Activated naive CD8-positive, alpha-beta T cell treated with anti-CD3 and anti-CD28 coated beads, Interleukin-2, amount 50 U/mL, for 24 hours (primary cell): ENCODE data around the gene ZC3H8.

Source experiments
- ATAC-seq: fragments of 150-1000 bp; cut with Tn5 transposase; one replicate; pipeline ENCODE4 v1.10.0; 2021
- DNase-seq: peaks from one replicate; pipeline ENCODE4 v3.0.0; 2021
- H3K27ac Mint-ChIP-seq: one replicate; pipeline ENCODE4 v1.8.0; 2021; ENCODE audit warnings: mild to moderate bottlenecking, mixed read lengths
- H3K27me3 Mint-ChIP-seq: one replicate; pipeline ENCODE4 v1.8.0; 2021; ENCODE audit warnings: mixed read lengths
- H3K36me3 Mint-ChIP-seq: one replicate; pipeline ENCODE4 v1.8.0; 2021; ENCODE audit warnings: low read depth, mixed read lengths
- H3K4me1 Mint-ChIP-seq: one replicate; pipeline ENCODE4 v1.8.0; 2021; ENCODE audit warnings: mixed read lengths
- H3K4me3 Mint-ChIP-seq: one replicate; pipeline ENCODE4 v1.8.0; 2021; ENCODE audit warnings: mild to moderate bottlenecking, moderate library complexity, mixed read lengths
- H3K9me3 Mint-ChIP-seq: one replicate; pipeline ENCODE4 v1.8.0; 2021; ENCODE audit warnings: mixed read lengths

Gene ZC3H8

DNA sequence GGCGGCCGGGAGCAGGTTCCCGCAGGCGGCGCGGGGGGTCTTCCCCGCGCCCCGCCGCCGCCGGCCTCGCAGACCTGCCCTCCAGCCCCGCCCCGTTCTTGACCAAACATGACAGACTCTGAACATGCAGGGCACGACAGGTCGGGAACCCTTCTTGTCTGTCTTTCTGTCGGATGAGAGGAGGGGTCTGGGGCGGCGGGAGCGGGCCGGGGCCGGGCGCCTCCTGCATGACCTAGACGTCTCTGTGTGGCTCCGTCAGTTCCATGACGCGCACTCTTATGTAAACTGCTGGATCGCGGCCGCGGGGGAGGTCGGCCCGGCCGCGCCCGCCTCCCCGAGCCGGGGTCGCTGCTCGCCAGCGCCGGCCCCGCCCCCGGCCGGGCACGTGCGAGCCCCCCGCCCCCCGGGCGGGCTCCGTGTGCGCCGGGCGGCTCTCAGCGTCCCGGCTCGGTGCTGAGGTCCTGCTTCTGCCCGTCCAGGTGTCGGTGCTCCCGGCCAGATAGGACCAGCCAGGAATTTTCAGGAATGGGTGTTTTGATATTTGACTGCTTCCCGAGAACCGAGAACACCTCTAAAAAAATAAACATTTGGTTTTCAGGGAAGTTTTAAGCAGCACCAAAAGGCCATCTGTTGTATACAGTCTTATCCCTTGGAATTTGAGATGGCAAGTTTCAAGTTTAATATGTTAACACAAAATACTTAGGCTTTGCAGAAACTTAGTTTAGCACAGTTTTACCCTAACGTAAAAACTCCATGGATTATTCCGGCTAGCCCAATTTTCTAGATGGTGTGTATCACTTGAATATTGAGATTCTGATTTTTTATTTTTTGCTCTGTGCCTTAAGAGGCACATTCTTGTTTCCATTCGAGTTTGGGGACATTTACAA is 21.3 kb upstream of the ZC3H8 start:
- H3K27me3 Mint-ChIP-seq = no peaks in the 10 kb centered on the region

DNA sequence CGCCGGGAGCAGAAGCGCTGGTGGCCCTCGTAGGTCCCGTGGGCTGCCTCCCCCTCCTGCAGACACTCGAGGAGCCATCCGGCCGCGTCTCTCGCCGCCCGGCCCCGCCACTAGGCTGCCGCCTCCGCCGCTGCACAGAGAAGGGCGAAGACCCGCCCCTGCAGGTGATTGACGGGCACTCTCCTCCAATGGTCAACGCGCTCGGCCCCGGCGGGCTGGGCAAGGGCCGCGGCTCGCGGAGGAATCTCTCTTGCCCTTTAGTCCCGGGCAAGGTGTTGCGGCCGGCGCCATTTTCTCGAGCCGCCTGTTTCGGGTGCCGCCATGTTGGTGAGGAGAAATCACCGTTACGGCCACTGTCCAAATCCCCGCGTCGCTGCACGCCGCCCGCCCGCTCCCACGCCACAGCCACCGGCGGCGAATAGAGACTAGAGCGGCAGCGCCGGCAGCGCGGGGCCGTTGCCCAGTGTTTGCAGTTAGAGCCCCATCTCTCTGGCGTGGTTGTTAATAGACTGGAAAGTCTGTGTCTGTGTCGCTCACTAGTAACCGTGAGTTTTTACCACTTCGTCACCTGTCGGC is 20.6 kb upstream of the ZC3H8 start, which contains the start of gene ZC3H6:
ZC3H6 (plus strand) TSS at position 287 of the 576 bp plus-strand sequence. CDS start 398 bp downstream, outside the sequence.
- H3K4me3 Mint-ChIP-seq = peak within 1 kb of the TSS; percentile 88
- peak within 1 kb of the TSS; percentile 95 for H3K27ac Mint-ChIP-seq
- H3K36me3 Mint-ChIP-seq = no peaks in the 10 kb centered on the region
- peak; percentile 96 for ATAC-seq
- no peaks in the 10 kb centered on the region for H3K9me3 Mint-ChIP-seq
- DNase-seq = peak; percentile 100
- H3K27me3 Mint-ChIP-seq = no peaks in the 10 kb centered on the region
- peaks cover 26% of the 10 kb centered on the region for H3K4me1 Mint-ChIP-seq

More for the DNA sequence above, 21.3 kb upstream of the ZC3H8 start:
- Mint-ChIP-seq H3K4me3 (peak overlapping the region; percentile 88), H3K9me3 (no peaks in the 10 kb centered on the region), H3K27ac (peak overlapping the region; percentile 95), H3K4me1 (peaks cover 29% of the 10 kb centered on the region), H3K36me3 (no peaks in the 10 kb centered on the region)
- peak; percentile 82 for DNase-seq
- peak; percentile 80 for ATAC-seq

- no peaks in the 10 kb centered on the region for H3K36me3 Mint-ChIP-seq
- H3K4me3 Mint-ChIP-seq = peak overlapping the region; percentile 13
- H3K27ac Mint-ChIP-seq = no peak overlapping the region
- no peaks in the 10 kb centered on the region for H3K27me3 Mint-ChIP-seq
- ATAC-seq (no peak), DNase-seq (no peak)
- H3K9me3 Mint-ChIP-seq = peaks cover 5% of the 10 kb centered on the region
- H3K4me1 Mint-ChIP-seq = peaks cover 14% of the 10 kb centered on the region
These were observed 18.5 kb upstream of the ZC3H8 start for GRCh38 chr2:112273349-112273748.

GRCh38 chr2:112272669-112273068 is 17.8 kb upstream of the ZC3H8 start:
- H3K27ac Mint-ChIP-seq = no peak overlapping the region
- DNase-seq (no peak), ATAC-seq (no peak)
- H3K9me3 Mint-ChIP-seq = peaks cover 8% of the 10 kb centered on the region
- peaks cover 12% of the 10 kb centered on the region for H3K4me1 Mint-ChIP-seq
- no peaks in the 10 kb centered on the region for H3K27me3 Mint-ChIP-seq
- no peaks in the 10 kb centered on the region for H3K36me3 Mint-ChIP-seq
- no peak overlapping the region for H3K4me3 Mint-ChIP-seq

DNA sequence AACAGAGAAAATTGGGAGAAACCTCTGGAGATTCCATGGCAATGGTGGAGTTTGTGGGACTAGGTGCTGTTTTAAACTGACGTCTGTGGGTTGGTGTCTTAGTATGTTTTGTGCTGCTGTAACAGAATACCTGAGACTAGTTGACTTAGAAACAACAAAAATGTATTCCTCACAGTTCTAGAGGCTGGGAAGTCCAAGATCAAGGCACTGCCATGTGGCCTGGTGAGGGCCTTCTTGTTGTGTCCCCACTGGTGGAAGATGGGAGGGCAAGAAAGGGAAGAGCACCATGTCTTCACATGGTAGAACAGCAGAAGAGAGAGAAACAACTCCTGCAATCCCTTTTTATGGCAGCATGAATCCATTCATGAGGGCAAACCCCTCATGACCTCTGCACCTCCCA is 13.7 kb upstream of the ZC3H8 start:
- Mint-ChIP-seq H3K9me3 (peaks cover 8% of the 10 kb centered on the region), H3K4me3 (no peak overlapping the region), H3K27me3 (no peaks in the 10 kb centered on the region), H3K27ac (no peak overlapping the region), H3K4me1 (no peaks in the 10 kb centered on the region), H3K36me3 (no peaks in the 10 kb centered on the region)
- ATAC-seq (no peak), DNase-seq (no peak)

DNA sequence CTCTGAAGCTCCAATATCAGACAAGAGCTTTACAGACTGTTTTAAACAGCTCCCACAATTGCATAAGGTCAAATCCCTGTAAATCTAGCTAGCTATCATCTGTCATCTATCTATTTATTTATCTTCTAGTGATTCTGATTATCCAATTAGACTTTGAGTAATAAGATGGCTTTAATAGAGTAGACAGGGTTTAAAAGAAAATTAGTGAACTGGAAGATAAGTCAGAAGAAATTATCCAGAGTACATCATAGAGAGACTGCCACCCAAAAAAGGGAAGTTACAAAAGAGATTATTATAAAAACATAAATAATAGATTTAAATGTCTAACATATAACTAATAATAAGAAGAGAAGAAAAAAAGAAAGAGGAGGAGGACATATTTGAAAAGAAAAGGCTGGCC is 8.0 kb upstream of the ZC3H8 start:
- H3K4me1 Mint-ChIP-seq = peaks cover 4% of the 10 kb centered on the region
- H3K9me3 Mint-ChIP-seq = peaks cover 3% of the 10 kb centered on the region
- ATAC-seq (no peak), DNase-seq (no peak)
- no peaks in the 10 kb centered on the region for H3K36me3 Mint-ChIP-seq
- no peak overlapping the region for H3K27ac Mint-ChIP-seq
- no peaks in the 10 kb centered on the region for H3K27me3 Mint-ChIP-seq
- no peak overlapping the region for H3K4me3 Mint-ChIP-seq

- Mint-ChIP-seq H3K9me3 (peaks cover 3% of the 10 kb centered on the region), H3K4me3 (no peak overlapping the region), H3K36me3 (no peaks in the 10 kb centered on the region), H3K4me1 (peaks cover 19% of the 10 kb centered on the region), H3K27me3 (no peaks in the 10 kb centered on the region), H3K27ac (no peak overlapping the region)
- no peak for ATAC-seq
- no peak for DNase-seq
These were observed 5.4 kb upstream of the ZC3H8 start for GRCh38 chr2:112260295-112260625.

DNA sequence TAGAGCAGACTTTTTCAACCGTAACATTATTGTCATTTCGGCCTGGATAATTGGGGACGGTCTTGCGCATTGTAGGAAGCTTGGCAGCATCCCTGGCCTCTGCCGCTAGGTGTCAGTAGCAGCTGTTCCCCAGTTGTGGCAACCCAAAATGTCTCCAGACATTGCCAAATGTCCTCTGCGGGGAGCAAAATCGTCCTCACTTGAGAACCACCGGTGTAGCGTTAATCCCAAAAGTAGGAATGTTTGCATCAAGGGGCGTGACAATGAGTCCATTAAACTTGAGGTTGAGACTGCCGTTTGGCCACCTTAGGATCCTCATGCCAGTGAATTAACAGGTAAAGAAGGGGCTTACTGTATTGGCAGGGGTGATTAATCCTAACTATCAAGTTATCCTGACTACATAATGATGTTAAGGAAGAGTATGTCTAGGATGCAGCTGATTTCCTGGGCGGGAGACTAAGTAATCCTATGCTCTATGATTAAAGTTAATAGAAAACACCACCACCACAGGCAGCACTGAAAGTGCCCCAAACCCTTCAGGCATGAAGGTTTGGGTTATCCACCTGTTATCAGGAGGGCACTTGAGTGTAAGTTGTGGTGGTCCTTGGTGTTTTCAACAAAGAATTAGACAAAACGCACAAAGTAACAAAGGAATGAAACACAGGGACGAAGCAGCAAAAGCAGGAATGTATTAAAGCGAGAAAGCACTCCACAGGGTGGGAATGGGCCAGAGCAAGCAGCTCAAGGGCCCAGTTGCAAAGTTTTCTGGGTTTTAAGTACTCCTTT is 4.9 kb upstream of the ZC3H8 start:
- peak; percentile 87 for DNase-seq
- ATAC-seq = peak; percentile 52
- H3K36me3 Mint-ChIP-seq = no peaks in the 10 kb centered on the region
- H3K4me3 Mint-ChIP-seq = peak overlapping the region; percentile 39
- peaks cover 3% of the 10 kb centered on the region for H3K9me3 Mint-ChIP-seq
- no peaks in the 10 kb centered on the region for H3K27me3 Mint-ChIP-seq
- peak overlapping the region; percentile 32 for H3K27ac Mint-ChIP-seq
- peaks cover 19% of the 10 kb centered on the region for H3K4me1 Mint-ChIP-seq

- peaks cover 33% of the 10 kb centered on the region for H3K4me1 Mint-ChIP-seq
- DNase-seq (no peak), ATAC-seq (no peak)
- peaks cover 11% of the 10 kb centered on the region for H3K36me3 Mint-ChIP-seq
- H3K27me3 Mint-ChIP-seq = no peaks in the 10 kb centered on the region
- H3K9me3 Mint-ChIP-seq = no peaks in the 10 kb centered on the region
- H3K27ac Mint-ChIP-seq = peak overlapping the region; percentile 12
- no peak overlapping the region for H3K4me3 Mint-ChIP-seq
These were observed 2.7 kb upstream of the ZC3H8 start for GRCh38 chr2:112257575-112257974.

DNA sequence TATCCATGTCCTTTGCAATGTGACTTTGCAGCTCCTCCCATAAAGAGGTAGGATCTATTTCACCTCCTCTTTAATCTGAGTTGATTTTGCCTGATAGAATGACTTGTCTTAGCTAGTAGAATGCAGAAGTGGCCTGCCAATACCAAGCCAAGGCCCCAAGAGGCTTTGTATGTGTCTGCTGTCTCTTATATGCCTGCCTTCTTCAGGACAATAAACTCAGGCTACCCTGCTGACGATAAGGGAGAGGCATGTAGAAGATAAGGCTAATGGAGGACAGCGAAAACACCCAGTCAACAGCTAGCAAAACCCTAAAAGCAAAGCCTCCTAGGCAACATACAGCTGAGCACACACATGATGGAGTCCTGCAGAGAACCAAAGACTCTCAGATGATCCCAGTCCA is 1.8 kb upstream of the ZC3H8 start:
- H3K4me1 Mint-ChIP-seq = peaks cover 33% of the 10 kb centered on the region
- no peaks in the 10 kb centered on the region for H3K9me3 Mint-ChIP-seq
- no peaks in the 10 kb centered on the region for H3K27me3 Mint-ChIP-seq
- no peak for DNase-seq
- H3K36me3 Mint-ChIP-seq = peaks cover 11% of the 10 kb centered on the region
- H3K27ac Mint-ChIP-seq = no peak overlapping the region
- no peak for ATAC-seq
- H3K4me3 Mint-ChIP-seq = no peak overlapping the region

DNA sequence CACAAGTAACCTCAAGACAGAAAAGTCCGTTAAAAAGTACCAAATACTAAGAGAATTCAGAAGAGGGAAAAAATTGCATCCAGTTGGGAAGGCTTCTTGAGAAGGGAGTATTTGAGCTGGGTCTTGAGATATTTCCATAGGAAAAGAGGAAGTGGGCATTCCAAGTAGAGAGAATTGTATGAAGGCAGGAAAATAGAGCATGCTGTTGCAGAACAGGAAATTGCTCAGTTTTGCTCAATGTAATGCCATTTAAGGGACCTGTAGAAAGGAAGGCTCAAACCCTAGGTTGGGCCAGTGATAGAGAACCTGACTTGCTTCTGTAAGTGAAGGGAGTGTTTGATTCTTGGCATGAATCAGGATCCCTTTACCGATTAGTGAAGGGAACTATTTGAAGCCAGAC is 1.0 kb upstream of the ZC3H8 start:
- H3K36me3 Mint-ChIP-seq = peaks cover 11% of the 10 kb centered on the region
- H3K27ac Mint-ChIP-seq = no peak overlapping the region
- no peaks in the 10 kb centered on the region for H3K9me3 Mint-ChIP-seq
- DNase-seq (no peak), ATAC-seq (no peak)
- H3K4me3 Mint-ChIP-seq = no peak overlapping the region
- peaks cover 33% of the 10 kb centered on the region for H3K4me1 Mint-ChIP-seq
- H3K27me3 Mint-ChIP-seq = no peaks in the 10 kb centered on the region

DNA sequence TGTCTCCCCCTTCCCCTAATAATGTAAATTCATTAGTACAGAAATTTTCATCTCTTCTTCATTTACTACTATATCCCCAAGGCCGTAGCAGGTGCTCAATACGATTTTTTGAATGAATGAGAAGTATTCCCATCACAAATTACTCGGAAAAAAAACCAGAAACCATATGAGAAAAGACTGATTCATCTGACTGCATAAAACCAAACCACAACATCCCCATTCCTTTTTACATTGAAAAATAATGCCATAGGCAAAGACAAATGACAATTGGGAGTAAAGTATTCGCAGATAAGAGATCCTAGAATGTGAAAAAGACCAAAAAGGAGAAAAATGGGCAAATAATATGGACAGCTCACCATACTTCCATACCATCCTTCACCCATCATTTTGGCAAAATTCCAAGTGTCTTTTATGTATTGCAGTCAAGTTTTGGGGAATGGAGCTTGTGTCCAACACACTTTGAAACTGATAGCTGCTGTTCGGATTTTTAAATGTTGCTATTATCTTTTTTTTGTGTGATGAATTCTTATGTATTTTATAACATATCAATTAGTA is 1.5 kb downstream of the ZC3H8 start:
- H3K27ac Mint-ChIP-seq = no peak overlapping the region
- ATAC-seq = no peak
- no peak overlapping the region for H3K4me3 Mint-ChIP-seq

GRCh38 chr2:112251271-112251670 is 3.6 kb downstream of the ZC3H8 start:
- H3K9me3 Mint-ChIP-seq = no peaks in the 10 kb centered on the region
- H3K27me3 Mint-ChIP-seq = no peaks in the 10 kb centered on the region
- no peak overlapping the region for H3K27ac Mint-ChIP-seq
- H3K4me3 Mint-ChIP-seq = no peak overlapping the region
- peaks cover 26% of the 10 kb centered on the region for H3K4me1 Mint-ChIP-seq
- DNase-seq (no peak), ATAC-seq (peak; percentile 62)
- peaks cover 29% of the 10 kb centered on the region for H3K36me3 Mint-ChIP-seq

More for the DNA sequence above, 1.5 kb downstream of the ZC3H8 start:
- no peak for DNase-seq
- H3K4me1 Mint-ChIP-seq = peaks cover 29% of the 10 kb centered on the region
- H3K36me3 Mint-ChIP-seq = peaks cover 16% of the 10 kb centered on the region
- H3K27me3 Mint-ChIP-seq = no peaks in the 10 kb centered on the region
- H3K9me3 Mint-ChIP-seq = no peaks in the 10 kb centered on the region

DNA sequence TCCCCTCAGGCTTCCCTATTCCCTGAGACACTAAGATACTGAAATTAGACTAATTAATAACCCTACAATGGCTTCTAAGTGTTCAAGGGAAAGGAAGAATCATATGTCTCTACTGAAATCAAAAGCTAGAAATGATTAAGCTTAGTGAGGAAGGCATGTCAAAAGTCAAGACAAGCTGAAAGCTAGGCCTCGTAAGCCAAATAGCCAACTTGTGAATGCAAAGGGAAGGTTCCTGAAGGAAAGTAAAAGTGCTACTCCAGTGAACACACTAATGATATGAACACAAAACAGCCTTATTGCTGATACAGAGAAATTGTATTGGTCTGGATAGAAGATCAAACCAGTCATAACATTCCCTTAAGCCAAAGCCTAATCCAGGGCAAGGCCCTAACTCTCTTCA is 10.0 kb downstream of the ZC3H8 start:
- no peak for ATAC-seq
- H3K27ac Mint-ChIP-seq = no peak overlapping the region

More for the DNA sequence above, 10.0 kb downstream of the ZC3H8 start:
- Mint-ChIP-seq H3K9me3 (no peaks in the 10 kb centered on the region), H3K4me3 (no peak overlapping the region), H3K27me3 (no peaks in the 10 kb centered on the region), H3K4me1 (peaks cover 31% of the 10 kb centered on the region), H3K36me3 (peaks cover 59% of the 10 kb centered on the region)
- no peak for DNase-seq
